H1 (cell line): ENCODE results near the gene FGF11. TPM values are rescaled to one million over a fixed set of nuclear protein-coding genes. Genes with fewer than 3 reads are reported as not detected.
A peak's percentile ranks its signal among the peaks of the same experiment; 100 is the strongest.

Experiments
- CTCF ChIA-PET: fragments of 300-600 bp; sonication (Branson Sonifier 250); formaldehyde crosslinking; loops from one replicate; lab custom pipeline; 2021; ENCODE audit not compliant: partially characterized antibody; lab: Charles Lee
- POLR2A ChIA-PET: fragments of 300-600 bp; sonication (Branson Sonifier 250); formaldehyde crosslinking; loops from one replicate; lab custom pipeline; 2021; ENCODE audit warnings: inconsistent platforms; ENCODE audit not compliant: partially characterized antibody; lab: Charles Lee
- DNase-seq, 2 experiments: peaks; one replicate each; pipeline versions ENCODE4 v3.0.0 to v3.0.0-alpha.2; 2010 to 2022; ENCODE audit warnings: low spot score in 2 of 2, low read depth in 1 of 2, mixed read lengths in 1 of 2
- FAIRE-seq: peaks from 2 replicates; lab custom pipeline; 2011; peaks lifted over from hg19 to GRCh38; lab: Jason Lieb, UNC
- H2AFZ ChIP-seq: 2 replicates; pipeline ENCODE4 v1.8.1; 2012; ENCODE audit warnings: low read length, inconsistent platforms
- H2AK5ac ChIP-seq: 2 replicates; pipeline ENCODE4 v1.6.1; 2013; ENCODE audit warnings: low read depth, low read length
- H2BK120ac ChIP-seq: replicated peaks from 2 replicates; pipeline ENCODE3; 2013; ENCODE audit warnings: low read depth, low read length, inconsistent platforms
- H2BK12ac ChIP-seq: 2 replicates; pipeline ENCODE4 v1.6.1; 2013; ENCODE audit warnings: low read depth, low read length
- H2BK15ac ChIP-seq: 2 replicates; pipeline ENCODE4 v1.6.1; 2013; ENCODE audit warnings: low read length
- H2BK20ac ChIP-seq: 2 replicates; pipeline ENCODE4 v1.6.1; 2013; ENCODE audit warnings: low read length
- H2BK5ac ChIP-seq: 2 replicates; pipeline ENCODE4 v1.6.1; 2013; ENCODE audit warnings: low read depth, low read length
- H3K14ac ChIP-seq: 2 replicates; pipeline ENCODE4 v1.6.1; 2013; ENCODE audit warnings: inconsistent platforms; ENCODE audit not compliant: insufficient read length
- H3K18ac ChIP-seq: 2 replicates; pipeline ENCODE4 v1.6.1; 2013; ENCODE audit warnings: low read length; ENCODE audit errors: extremely low read depth
- H3K23ac ChIP-seq: 2 replicates; pipeline ENCODE4 v1.6.1; 2013; ENCODE audit warnings: inconsistent platforms; ENCODE audit not compliant: insufficient read length
- H3K23me2 ChIP-seq: 2 replicates; pipeline ENCODE4 v1.6.1; 2013; ENCODE audit warnings: low read depth, low read length
- H3K27ac ChIP-seq: 2 replicates; pipeline ENCODE4 v1.6.1; 2011; ENCODE audit warnings: low read depth, low read length, inconsistent platforms
- H3K27me3 ChIP-seq, 4 experiments: replicated peaks in 1 of 4; 1 replicate in 1 of 4; 2 replicates in 3 of 4; pipeline versions ENCODE4 v1.6.1 to v1.8.1; 2011 to 2013; ENCODE audit warnings: low read length in 3 of 4, mild to moderate bottlenecking in 3 of 4, inconsistent platforms in 2 of 4, mixed read lengths in 2 of 4, moderate library complexity in 1 of 4; ENCODE audit not compliant: control insufficient read depth in 3 of 4, insufficient read depth in 3 of 4; ENCODE audit errors: extremely low read depth in 1 of 4
- H3K36me3 ChIP-seq, 4 experiments: 2 replicates each; pipeline versions ENCODE4 v1.6.1 to v1.8.1; 2011 to 2013; ENCODE audit warnings: mild to moderate bottlenecking in 4 of 4, low read length in 3 of 4, moderate library complexity in 2 of 4, control low read depth in 1 of 4, inconsistent platforms in 1 of 4; ENCODE audit not compliant: insufficient read depth in 4 of 4, control insufficient read depth in 2 of 4
- H3K4ac ChIP-seq: replicated peaks from 2 replicates; pipeline ENCODE3; 2013; ENCODE audit warnings: low read length, low read depth, mixed read lengths, inconsistent platforms; ENCODE audit not compliant: insufficient read length
- H3K4me1 ChIP-seq, 4 experiments: replicated peaks in 1 of 4; 1 replicate in 1 of 4; 2 replicates in 3 of 4; pipeline versions ENCODE4 v1.6.1 to v1.8.1; 2011 to 2013; ENCODE audit warnings: low read length in 3 of 4, inconsistent platforms in 2 of 4, mixed read lengths in 1 of 4; ENCODE audit not compliant: insufficient read depth in 4 of 4, control insufficient read depth in 3 of 4
- H3K4me2 ChIP-seq, 2 experiments: 2 replicates each; pipeline versions ENCODE4 v1.6.1 to v1.8.1; 2011 to 2013; ENCODE audit warnings: low read depth in 2 of 2, low read length in 2 of 2, control low read depth in 1 of 2, inconsistent platforms in 1 of 2, mild to moderate bottlenecking in 1 of 2; ENCODE audit not compliant: insufficient read depth in 1 of 2
- H3K4me3 ChIP-seq, 4 experiments: fragments of 200-600, 300-600 bp in 1 of 4; sonication (generic), shearing (Covaris generic), sonication (Bioruptor Twin) in 1 of 4; 2 replicates each; pipeline versions ENCODE4 v1.5.1 to v1.8.1; 2011 to 2016; ENCODE audit warnings: low read length in 4 of 4, low read depth in 3 of 4, control low read depth in 2 of 4, inconsistent platforms in 2 of 4, mild to moderate bottlenecking in 2 of 4, mixed read lengths in 1 of 4, moderate library complexity in 1 of 4; ENCODE audit not compliant: insufficient read depth in 2 of 4; ENCODE audit errors: extremely low read depth in 1 of 4
- H3K56ac ChIP-seq: replicated peaks from 2 replicates; pipeline ENCODE3; 2013; ENCODE audit warnings: low read depth, mild to moderate bottlenecking, mixed read lengths, low read length, inconsistent platforms; ENCODE audit not compliant: insufficient read length
- H3K79me1 ChIP-seq: 2 replicates; pipeline ENCODE4 v1.6.1; 2013; ENCODE audit warnings: low read depth, low read length, control low read depth
- H3K79me2 ChIP-seq, 2 experiments: 2 replicates each; pipeline versions ENCODE4 v1.6.1 to v1.8.1; 2012 to 2013; ENCODE audit warnings: low read length in 2 of 2, mild to moderate bottlenecking in 2 of 2, inconsistent platforms in 1 of 2; ENCODE audit not compliant: insufficient read depth in 2 of 2, control insufficient read depth in 1 of 2
- H3K9ac ChIP-seq, 4 experiments: replicated peaks in 1 of 4; 1 replicate in 1 of 4; 2 replicates in 3 of 4; pipeline versions ENCODE4 v1.6.1 to v1.8.1; 2011 to 2013; ENCODE audit warnings: low read depth in 3 of 4, low read length in 3 of 4, control low read depth in 2 of 4, mild to moderate bottlenecking in 2 of 4, moderate library complexity in 2 of 4, inconsistent platforms in 1 of 4; ENCODE audit errors: extremely low read depth in 1 of 4
- H3K9me3 ChIP-seq, 2 experiments: 2 replicates each; pipeline versions ENCODE4 v1.6.1 to v1.8.1; 2012 to 2013; ENCODE audit warnings: mild to moderate bottlenecking in 2 of 2, moderate library complexity in 2 of 2, control low read depth in 1 of 2, inconsistent platforms in 1 of 2, low read depth in 1 of 2, low read length in 1 of 2, mixed read lengths in 1 of 2; ENCODE audit not compliant: insufficient read depth in 2 of 2
- H4K20me1 ChIP-seq, 2 experiments: replicated peaks in 1 of 2; 2 replicates each; pipeline versions ENCODE3 to v1.8.1; 2011 to 2013; ENCODE audit warnings: inconsistent platforms in 2 of 2, low read length in 2 of 2, mild to moderate bottlenecking in 1 of 2; ENCODE audit not compliant: insufficient read depth in 2 of 2, control insufficient read depth in 1 of 2
- H4K5ac ChIP-seq: 2 replicates; pipeline ENCODE4 v1.6.1; 2013; ENCODE audit warnings: low read length, low read depth, mixed read lengths, inconsistent platforms; ENCODE audit not compliant: insufficient read length
- H4K8ac ChIP-seq: 2 replicates; pipeline ENCODE4 v1.8.0; 2013; ENCODE audit warnings: mild to moderate bottlenecking, moderate library complexity, low read length, inconsistent platforms; ENCODE audit not compliant: insufficient read depth; ENCODE audit errors: extremely low read depth
- H4K91ac ChIP-seq: replicated peaks from 2 replicates; pipeline ENCODE3; 2013; ENCODE audit warnings: low read length, mixed read lengths, inconsistent platforms; ENCODE audit not compliant: insufficient read length
- CEBPB ChIP-seq: IDR thresholded peaks from 2 replicates; pipeline ENCODE4 v1.6.1; 2012; ENCODE audit warnings: low read depth, low read length
- RBBP5 ChIP-seq: IDR thresholded peaks from 2 replicates; pipeline ENCODE4 v1.7.1; 2012; ENCODE audit warnings: low read depth, mild to moderate bottlenecking, inconsistent platforms, low read length, moderate library complexity, borderline replicate concordance
- WGBS, 2 experiments: shearing (Covaris generic) in 1 of 2; methylation state at CpG; one replicate each; pipeline versions ENCODE4 v1.1.6 to v1.1.7; 2013 to 2015; ENCODE audit warnings: low lambda C conversion rate in 2 of 2, mixed read lengths in 2 of 2, inconsistent platforms in 1 of 2, low coverage in 1 of 2, missing lambda C conversion rate in 1 of 2; ENCODE audit not compliant: insufficient replicate concordance in 2 of 2, insufficient coverage in 1 of 2, insufficient read length in 1 of 2; ENCODE audit errors: extremely low coverage in 1 of 2, missing lambda C conversion rate in 1 of 2; 5-methylcytosine and 5-hydroxymethylcytosine counted together
- polyA plus RNA-seq, 7 experiments: library from polyadenylated mRNA; depleted of rRNA in 3 of 7; stranded (reverse) in 5 of 7; unstranded in 2 of 7; fragments of >200 nt in 5 of 7; fragments of 200-250 nt in 2 of 7; gene quantifications; 1 replicate in 5 of 7; 2 replicates in 1 of 7; 4 replicates in 1 of 7; pipeline versions ENCODE4 v1.2.1 to v1.2.3, GENCODE V29; 2011 to 2013; ENCODE audit warnings: missing spikeins in 2 of 7, mixed read lengths in 2 of 7
- total RNA-seq: library from RNA; stranded (reverse); fragmentation: NEBNext Ultra II Directional; extraction: Animal tissue kit (Norgen Biotek cat#: 25700); gene quantifications from 2 replicates; pipeline ENCODE4 v1.2.1, GENCODE V29; 2021

Gene FGF11
- total and polyA plus RNA-seq, 2 of the 8 experiments (the other 6 are each of a cell fraction or from before 2014, with no cell fraction given): 11.8 to 26.1 TPM

- DNase-seq: no peak
- Histone ChIP-seq H3K79me1 (peaks cover 7% of the 10 kb centered on the region), H2BK5ac (no peak overlapping the region), H4K91ac (no peak overlapping the region), H2BK15ac (no peak overlapping the region), H3K56ac (no peak overlapping the region), H2AK5ac (no peak overlapping the region), H3K79me2 (peaks cover 0 to 8% of the 10 kb centered on the region in 2 experiments; a peak in 1 of 4 replicates), H4K8ac (no peak overlapping the region), H3K27me3 (no peaks in the 10 kb centered on the region; a peak in 1 of 7 replicates), H4K20me1 (peaks cover 0 to 22% of the 10 kb centered on the region in 2 experiments), H3K36me3 (peaks cover 2 to 19% (median 17%) of the 10 kb centered on the region in 4 experiments; a peak in 5 of 8 replicates), H2BK120ac (no peak overlapping the region), H2BK12ac (no peak overlapping the region), H3K9ac (no peak overlapping the region), H3K4ac (no peak overlapping the region), H4K5ac (no peak overlapping the region), H3K14ac (no peak overlapping the region), H2BK20ac (no peak overlapping the region), H3K4me2 (peak overlapping the region; percentile 90 to 97), H3K4me1 (peaks cover 0 to 18% (median 12%) of the 10 kb centered on the region in 4 experiments; a peak in 5 of 7 replicates), H3K18ac (no peak overlapping the region), H3K9me3 (no peaks in the 10 kb centered on the region), H3K23me2 (peaks cover 17% of the 10 kb centered on the region; the same call in 1 of the 2 replicates), H3K23ac (no peak overlapping the region), H2AFZ (no peak overlapping the region), H3K27ac (no peak overlapping the region), H3K4me3 (peak overlapping the region; percentile 72 to 94 (median 81); a peak in 7 of 8 replicates)
- no peak for FAIRE-seq
- CTCF ChIA-PET: interaction anchor here (1.0 to 2.9 kb wide), 7 partner anchors 15 to 155 kb away, joined by 3 to 15 read pairs (median 4); partner anchors contain the start of gene SPEM1
- 12% methylated on average over 3 of the region's 12 CpGs; no CpG with 5 or more reads in 1 of the 2 experiments for WGBS, 2 experiments
- TF ChIP-seq RBBP5 (0 out of 2 replicates have a peak, but pooled peaks have one; percentile 20), CEBPB (no peak)
- POLR2A ChIA-PET: interaction anchor here (0.7 to 8.2 kb wide), 19 partner anchors 10 to 152 kb away, joined by 3 to 66 read pairs (median 4); partner anchors contain the start of genes ACAP1, CHRNB1, FGF11 and PLSCR3
Measured at GRCh38 chr17:7406235-7406825, 33.0 kb upstream of the FGF11 start.
